ENCODE results near the gene ZNF711.
"Not testable (repeated sequence)": the region's sequence is repeated elsewhere in the genome, so short reads cannot be mapped to it uniquely, and the experiment has no call there.

The ZNF711 gene

GRCh38 chrX:85243761-85244449, at the start of gene ZNF711, which contains the start of gene SATL1:
ZNF711 (plus strand) TSS chrX:85243991; CDS start chrX:85247573, 3,582 bp downstream.
SATL1 (minus strand) TSS chrX:85243779; CDS start chrX:85108968, 134,811 bp downstream.
- peak; percentile 4 for DNase-seq

DNA sequence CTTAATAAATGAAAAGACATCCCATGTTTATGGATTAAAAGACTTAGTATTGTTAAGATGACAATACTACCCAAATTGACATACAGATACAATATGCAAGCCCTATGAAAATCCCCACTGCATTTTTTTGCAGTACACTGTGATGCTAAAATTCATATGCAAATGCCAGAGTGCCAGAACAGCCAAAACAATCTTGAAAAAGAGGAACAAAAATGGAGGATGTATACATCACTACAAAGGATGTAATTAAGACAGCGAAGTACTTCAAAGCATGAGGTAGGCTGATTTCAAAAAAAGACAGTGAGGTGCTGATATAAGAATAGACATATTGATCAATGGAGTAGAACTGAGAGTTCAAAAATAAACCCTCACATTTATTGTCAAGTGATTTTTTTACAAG, 47.5 kb upstream of the ZNF711 start:
- DNase-seq: no peak

DNA sequence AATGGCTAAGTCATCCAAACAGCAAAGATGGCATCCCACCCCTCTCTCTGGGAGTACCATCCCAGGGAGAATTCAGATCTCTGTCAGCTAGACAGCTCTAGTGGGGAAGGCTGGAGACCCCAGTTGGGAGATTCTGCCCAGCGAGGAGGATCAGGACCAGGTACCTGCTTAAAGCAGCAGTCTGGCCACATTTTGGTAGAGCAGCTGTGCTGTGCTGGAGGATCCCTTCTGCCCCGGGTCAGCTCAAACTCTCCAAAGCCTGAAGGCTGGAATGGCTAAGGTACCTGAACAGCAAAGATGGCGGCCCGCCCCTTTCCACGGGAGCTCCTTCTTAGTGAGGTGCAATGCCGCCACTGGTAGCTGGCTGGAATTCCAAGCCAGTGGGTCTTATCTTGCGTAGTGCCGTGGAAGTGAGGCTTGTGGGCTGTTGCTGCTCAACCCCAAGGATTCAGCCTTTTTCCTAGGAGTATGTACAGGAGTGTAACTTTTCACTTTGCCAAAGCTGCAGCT, 40.3 kb upstream of the ZNF711 start:
- DNase-seq: no peak

DNA sequence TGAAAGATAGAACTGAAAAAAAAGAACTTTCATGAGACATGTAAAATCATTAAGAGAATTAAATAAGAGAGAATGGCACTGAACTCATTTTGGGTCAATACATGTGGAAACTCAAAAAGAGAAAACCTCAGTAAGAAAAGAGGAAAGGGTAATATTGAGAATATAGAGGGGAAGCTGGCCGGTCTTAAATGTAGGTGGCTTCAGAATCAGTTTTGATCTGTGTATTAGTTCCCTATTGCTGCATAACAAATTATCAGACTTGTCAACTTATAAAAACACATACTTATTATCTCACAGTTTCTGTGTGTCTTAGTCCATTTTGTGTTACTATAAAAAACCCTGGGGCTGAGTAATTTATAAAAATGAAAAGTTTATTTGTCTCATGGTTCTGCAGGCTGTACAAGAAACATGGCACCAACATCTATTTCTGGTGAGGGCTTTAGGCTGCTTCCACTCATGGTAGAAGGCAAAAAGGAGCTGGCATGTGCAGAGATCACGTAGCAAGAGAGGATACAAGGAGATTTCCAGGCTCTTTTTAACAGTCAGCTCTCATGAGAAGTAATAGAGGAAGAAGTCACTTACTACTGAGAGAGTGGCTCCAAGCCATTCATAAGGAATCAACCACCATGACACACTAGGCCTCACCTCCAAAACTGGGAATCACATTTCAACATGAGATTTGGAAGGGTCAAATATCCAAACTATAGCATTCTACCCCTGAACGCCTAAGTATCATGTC, 29.8 kb upstream of the ZNF711 start:
- no peak for DNase-seq

- DNase-seq: no peak
These were observed 27.8 kb upstream of the ZNF711 start for GRCh38 chrX:85215946-85216345.

- no peak for DNase-seq
These were observed 22.4 kb upstream of the ZNF711 start for GRCh38 chrX:85221361-85221760.

GRCh38 chrX:85223359-85223758, 20.4 kb upstream of the ZNF711 start:
- DNase-seq: no peak

DNA sequence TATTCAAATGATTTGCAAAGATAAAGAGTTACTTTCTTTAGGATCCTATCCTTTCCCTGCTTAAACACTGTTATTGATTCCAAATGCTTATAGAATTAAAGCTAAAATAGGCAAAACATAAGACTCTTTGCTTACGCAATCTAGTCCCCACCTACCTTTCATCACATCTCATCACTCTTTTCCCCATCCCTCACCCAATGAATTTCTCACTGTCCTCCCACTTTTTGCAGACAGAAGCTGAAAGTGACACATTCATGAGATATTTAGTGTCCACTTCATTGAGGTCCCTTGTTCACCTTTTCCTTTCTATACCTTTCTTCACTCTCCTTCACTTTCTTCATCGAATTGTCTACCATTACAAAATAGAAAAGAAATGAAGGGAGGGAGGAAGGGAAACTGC, 636 bp upstream of the ZNF711 start:
- DNase-seq: no peak

GRCh38 chrX:85244450-85245211, 840 bp downstream of the ZNF711 start:
- no peak for DNase-seq

- DNase-seq: not testable (repeated sequence)
These were observed 41.5 kb downstream of the ZNF711 start for GRCh38 chrX:85285286-85285685.

DNA sequence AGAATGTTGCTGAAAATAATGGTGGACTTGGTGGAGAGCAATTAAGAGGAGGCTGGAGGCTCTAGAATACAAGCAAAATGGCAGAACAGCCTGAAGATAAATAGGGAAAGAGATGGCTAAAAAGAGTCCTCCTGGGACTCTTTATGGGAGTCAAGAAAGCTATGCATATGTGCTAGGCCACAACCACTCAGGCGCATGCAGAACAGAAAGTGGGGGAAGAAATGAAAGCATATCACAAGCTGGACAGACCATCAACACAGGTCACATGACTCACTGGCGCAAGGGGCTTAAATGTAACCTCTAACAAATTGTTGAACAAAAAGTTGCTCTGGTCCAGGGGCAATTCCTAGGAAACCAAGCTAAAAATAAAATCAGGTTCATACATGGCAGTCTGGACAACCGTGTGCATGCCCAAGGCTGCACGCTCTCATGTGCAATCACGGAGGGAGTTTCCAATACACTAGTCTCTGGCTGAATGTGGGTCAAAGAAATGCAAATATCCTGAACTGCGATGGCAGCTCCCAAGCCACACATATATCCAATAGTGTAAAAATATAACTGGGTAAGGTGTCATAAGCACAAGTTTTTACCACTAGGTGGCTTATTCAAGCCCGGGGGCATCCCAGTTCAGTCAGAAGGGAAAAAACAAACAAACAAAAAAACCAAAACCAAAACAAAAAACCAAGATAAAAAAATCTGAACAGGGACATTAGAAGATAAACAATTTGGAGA, 45.4 kb downstream of the ZNF711 start:
- DNase-seq: no peak

DNA sequence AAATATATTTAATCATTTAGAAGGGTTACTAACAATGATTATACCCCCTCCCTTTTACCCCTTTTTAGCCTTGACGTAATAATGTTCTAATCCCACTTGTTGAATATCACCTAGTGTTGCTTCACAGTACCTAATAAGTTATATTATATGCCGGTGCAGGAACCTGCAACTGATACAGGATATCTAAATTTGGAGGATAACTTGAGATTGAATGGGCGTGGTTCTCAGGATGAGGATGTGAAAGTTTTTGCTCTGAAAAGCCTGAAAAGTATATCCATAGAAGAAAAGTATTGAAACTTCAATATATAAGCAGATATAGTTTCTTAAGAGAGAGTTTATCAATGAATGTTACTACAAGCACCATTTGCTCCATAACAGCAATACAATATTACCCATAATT, 59.8 kb downstream of the ZNF711 start:
- DNase-seq: no peak

DNA sequence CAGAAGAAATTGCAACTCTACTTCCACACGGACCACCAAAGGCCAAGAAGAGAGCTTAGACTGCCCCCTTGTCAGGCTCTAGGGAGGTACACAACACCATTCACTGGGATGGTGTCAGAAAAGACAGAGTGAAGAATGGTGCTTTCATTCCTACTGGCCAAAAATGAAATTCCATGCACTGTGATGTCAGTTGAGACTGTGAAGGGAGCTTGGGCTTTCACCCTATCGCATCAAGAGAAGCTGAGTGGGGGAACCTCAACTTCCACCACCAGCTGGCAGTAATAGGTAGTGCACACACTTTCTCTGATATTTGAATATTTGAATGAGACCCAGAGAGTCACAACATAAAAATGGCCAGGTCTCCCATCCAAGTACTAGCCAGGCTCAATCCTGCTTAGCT, 65.9 kb downstream of the ZNF711 start:
- no peak for DNase-seq

DNA sequence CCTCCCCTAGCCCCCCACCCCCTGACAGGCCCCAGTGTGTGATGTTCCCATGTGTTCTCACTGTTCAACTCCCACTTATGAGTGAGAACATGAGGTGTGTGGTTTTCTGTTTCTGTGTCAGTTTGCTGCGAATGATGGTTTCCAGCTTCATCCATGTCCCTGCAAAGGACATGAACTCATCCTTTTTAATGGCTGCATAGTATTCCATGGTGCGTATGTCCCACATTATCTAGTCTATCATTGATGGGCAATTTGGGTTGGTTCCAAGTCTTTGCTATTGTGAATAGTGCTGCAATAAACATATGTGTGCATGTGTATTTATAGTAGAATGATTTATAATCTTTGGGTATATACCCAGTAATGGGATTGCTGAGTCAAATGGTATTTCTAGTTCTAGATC, 67.6 kb downstream of the ZNF711 start:
- not testable (repeated sequence) for DNase-seq

All from T1000 (cell line).